Gastrocnemius medialis (tissue), 4 donors: ENCODE results near the gene IL2RA.

ENCODE experiments used
- POLR2A ChIP-seq, 2 donors: fragments of 450-650 bp; IDR thresholded peaks; one replicate each; pipeline ENCODE4 v1.6.1; 2017; ENCODE audit warnings: antibody characterized with exemption in 2 of 2, mild to moderate bottlenecking in 2 of 2, moderate library complexity in 2 of 2
- TF ChIP-seq, protein P1 (sequence below), 5 experiments: fragments of 450-650 bp in 3 of 5; fragments of 200-600 bp in 2 of 5; sonication (generic) in 2 of 5; IDR thresholded peaks in 4 of 5; conservative IDR thresholded peaks in 1 of 5; 1 replicate in 4 of 5; 2 replicates in 1 of 5; pipeline ENCODE4 v1.5.1; 2016 to 2019; ENCODE audit warnings: antibody characterized with exemption in 5 of 5, mild to moderate bottlenecking in 3 of 5, moderate library complexity in 3 of 5

DNA sequence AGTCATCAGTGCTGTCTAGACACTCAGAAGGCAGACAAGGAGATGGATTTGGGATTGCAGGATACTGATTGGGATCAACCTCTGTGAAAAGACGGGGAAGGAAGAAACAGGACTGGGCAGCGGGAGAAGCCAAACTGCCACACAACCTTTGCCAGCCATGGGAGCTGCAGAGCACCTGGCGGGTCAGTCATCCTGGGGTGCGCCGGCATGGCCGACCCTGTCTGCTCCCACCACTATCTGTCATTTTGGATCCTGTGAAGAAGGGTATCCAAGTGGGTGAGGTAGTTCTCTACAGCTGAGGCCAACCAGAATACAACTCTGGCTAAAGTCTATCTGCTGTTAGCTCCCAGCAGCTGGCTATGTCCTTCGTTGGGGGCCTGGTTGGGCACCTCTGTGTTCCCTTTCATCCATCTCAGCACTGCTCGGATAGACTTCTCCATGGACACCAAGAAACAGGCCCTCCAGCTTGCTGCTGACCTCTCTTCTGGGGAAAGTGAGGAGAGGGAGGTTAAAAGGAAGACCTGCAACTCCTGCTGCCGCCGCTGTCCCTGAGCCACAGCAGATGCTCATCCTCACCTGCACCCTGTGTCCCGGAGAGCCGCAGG is 15.0 kb upstream of the IL2RA start:
- TF ChIP-seq, protein P1, sequence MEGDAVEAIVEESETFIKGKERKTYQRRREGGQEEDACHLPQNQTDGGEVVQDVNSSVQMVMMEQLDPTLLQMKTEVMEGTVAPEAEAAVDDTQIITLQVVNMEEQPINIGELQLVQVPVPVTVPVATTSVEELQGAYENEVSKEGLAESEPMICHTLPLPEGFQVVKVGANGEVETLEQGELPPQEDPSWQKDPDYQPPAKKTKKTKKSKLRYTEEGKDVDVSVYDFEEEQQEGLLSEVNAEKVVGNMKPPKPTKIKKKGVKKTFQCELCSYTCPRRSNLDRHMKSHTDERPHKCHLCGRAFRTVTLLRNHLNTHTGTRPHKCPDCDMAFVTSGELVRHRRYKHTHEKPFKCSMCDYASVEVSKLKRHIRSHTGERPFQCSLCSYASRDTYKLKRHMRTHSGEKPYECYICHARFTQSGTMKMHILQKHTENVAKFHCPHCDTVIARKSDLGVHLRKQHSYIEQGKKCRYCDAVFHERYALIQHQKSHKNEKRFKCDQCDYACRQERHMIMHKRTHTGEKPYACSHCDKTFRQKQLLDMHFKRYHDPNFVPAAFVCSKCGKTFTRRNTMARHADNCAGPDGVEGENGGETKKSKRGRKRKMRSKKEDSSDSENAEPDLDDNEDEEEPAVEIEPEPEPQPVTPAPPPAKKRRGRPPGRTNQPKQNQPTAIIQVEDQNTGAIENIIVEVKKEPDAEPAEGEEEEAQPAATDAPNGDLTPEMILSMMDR (IDR thresholded peaks at IDR 0.05 in 4 of 5, conservative IDR thresholded peaks at IDR 0.05 in 1 of 5): no peak
- no peak for TF ChIP-seq POLR2A (IDR thresholded peaks at IDR 0.05)
